WTC11 (cell line): ENCODE results near the gene LYAR. TPM values are rescaled to one million over a fixed set of nuclear protein-coding genes. Genes with fewer than 3 reads are reported as not detected.

Experiments used
- ATAC-seq: fragments of 200-7000 bp; cut with Tn5 transposase; 2 replicates; pipeline ENCODE4 v1.10.0; 2021; ENCODE audit warnings: mild to moderate bottlenecking, moderate library complexity
- CTCF ChIA-PET: fragments of 300-600 bp; sonication (Branson Sonifier 250); formaldehyde crosslinking; loops from one replicate; lab custom pipeline; 2021; ENCODE audit warnings: antibody characterized with exemption; lab: Charles Lee
- POLR2A ChIA-PET: fragments of 350-600 bp; sonication (Branson Sonifier 250); formaldehyde crosslinking; loops from one replicate; lab custom pipeline; 2021; ENCODE audit warnings: antibody characterized with exemption; lab: Charles Lee
- DNase-seq: peaks from one replicate; pipeline ENCODE4 v3.0.0; 2021; ENCODE audit warnings: low spot score
- H3K27ac Mint-ChIP-seq: 2 replicates; pipeline ENCODE4 v1.8.0; 2021; ENCODE audit warnings: mixed read lengths
- H3K27me3 Mint-ChIP-seq: 2 replicates; pipeline ENCODE4 v1.8.0; 2021; ENCODE audit warnings: low read depth, mild to moderate bottlenecking, moderate library complexity, mixed read lengths
- H3K36me3 Mint-ChIP-seq: 2 replicates; pipeline ENCODE4 v1.8.0; 2021; ENCODE audit warnings: mixed read lengths
- H3K4me1 Mint-ChIP-seq: 2 replicates; pipeline ENCODE4 v1.8.0; 2022; ENCODE audit warnings: mixed read lengths
- H3K4me3 Mint-ChIP-seq: 2 replicates; pipeline ENCODE4 v1.8.0; 2021; ENCODE audit warnings: mild to moderate bottlenecking, moderate library complexity, mixed read lengths
- H3K9me3 Mint-ChIP-seq: 2 replicates; pipeline ENCODE4 v1.8.0; 2021; ENCODE audit warnings: mixed read lengths
- ATF1 ChIP-seq: sonication (generic); formaldehyde crosslinking; IDR thresholded peaks from 2 replicates; pipeline ENCODE4 v1.8.1; 2023; ENCODE audit warnings: mild to moderate bottlenecking, moderate library complexity, missing genetic modification reagents
- EMX1 ChIP-seq: fragments of 250-450 bp; sonication (Bioruptor Pico); IDR thresholded peaks from 2 replicates; pipeline ENCODE4 v1.8.0; 2021; ENCODE audit warnings: mild to moderate bottlenecking
- ESRRA ChIP-seq: sonication (generic); formaldehyde crosslinking; IDR thresholded peaks from 2 replicates; pipeline ENCODE4 v1.8.1; 2022; ENCODE audit warnings: mild to moderate bottlenecking, missing genetic modification reagents, borderline replicate concordance
- ETV6 ChIP-seq: sonication (generic); formaldehyde crosslinking; IDR thresholded peaks from 2 replicates; pipeline ENCODE4 v1.8.1; 2022; ENCODE audit warnings: mild to moderate bottlenecking, missing genetic modification reagents
- FOXP1 ChIP-seq: sonication (generic); formaldehyde crosslinking; IDR thresholded peaks from 2 replicates; pipeline ENCODE4 v1.8.0; 2022; ENCODE audit warnings: missing genetic modification reagents, mild to moderate bottlenecking, moderate library complexity, borderline replicate concordance
- GABPB1 ChIP-seq: sonication (generic); formaldehyde crosslinking; IDR thresholded peaks from 2 replicates; pipeline ENCODE4 v1.8.1; 2023; ENCODE audit warnings: mild to moderate bottlenecking, missing genetic modification reagents
- GTF2I ChIP-seq: fragments of 250-450 bp; sonication (Bioruptor Pico); conservative IDR thresholded peaks from 2 replicates; pipeline ENCODE4 v1.4.0; 2021; ENCODE audit warnings: mild to moderate bottlenecking
- IRF2 ChIP-seq: sonication (generic); formaldehyde crosslinking; IDR thresholded peaks from 2 replicates; pipeline ENCODE4 v1.8.0; 2022; ENCODE audit warnings: low read depth, missing genetic modification reagents, borderline replicate concordance
- NFATC4 ChIP-seq: fragments of 250-450 bp; sonication (Bioruptor Pico); IDR thresholded peaks from 2 replicates; pipeline ENCODE4 v1.9.0; 2021; ENCODE audit warnings: mild to moderate bottlenecking
- NFYB ChIP-seq: sonication (generic); formaldehyde crosslinking; conservative IDR thresholded peaks from 2 replicates; pipeline ENCODE4 v1.8.0; 2022; ENCODE audit warnings: low read depth, missing genetic modification reagents
- RELA ChIP-seq: sonication (generic); formaldehyde crosslinking; IDR thresholded peaks from 2 replicates; pipeline ENCODE4 v1.8.1; 2022; ENCODE audit warnings: missing genetic modification reagents, mild to moderate bottlenecking, borderline replicate concordance
- RORB ChIP-seq: fragments of 250-450 bp; sonication (Bioruptor Pico); IDR thresholded peaks from 2 replicates; pipeline ENCODE4 v1.9.0; 2021; ENCODE audit warnings: mild to moderate bottlenecking
- TEAD1 ChIP-seq: sonication (generic); formaldehyde crosslinking; IDR thresholded peaks from 2 replicates; pipeline ENCODE4 v1.8.0; 2022; ENCODE audit warnings: mild to moderate bottlenecking, missing genetic modification reagents
- total RNA-seq: library from RNA; stranded (reverse); gene quantifications from 3 replicates; pipeline ENCODE4 v1.2.3, GENCODE V29; 2021
- TF ChIP-seq, protein P1 (sequence below): sonication (generic); formaldehyde crosslinking; IDR thresholded peaks from 2 replicates; pipeline ENCODE4 v1.8.1; 2023; ENCODE audit warnings: mild to moderate bottlenecking, missing genetic modification reagents, moderate library complexity
- TF ChIP-seq, protein P2 (sequence below): fragments of 250-450 bp; sonication (Bioruptor Pico); IDR thresholded peaks from 2 replicates; pipeline ENCODE4 v1.9.0; 2021; ENCODE audit warnings: mild to moderate bottlenecking
- TF ChIP-seq, protein P3 (sequence below): fragments of 250-450 bp; sonication (Bioruptor Pico); IDR thresholded peaks from 2 replicates; pipeline ENCODE4 v1.9.0; 2021; ENCODE audit warnings: moderate library complexity, mild to moderate bottlenecking, inconsistent platforms, borderline replicate concordance
- TF ChIP-seq, protein P4 (sequence below): sonication (generic); formaldehyde crosslinking; IDR thresholded peaks from 2 replicates; pipeline ENCODE4 v1.8.1; 2022; ENCODE audit warnings: missing genetic modification reagents, borderline replicate concordance
- TF ChIP-seq, protein P5 (sequence below): sonication (generic); formaldehyde crosslinking; IDR thresholded peaks from 2 replicates; pipeline ENCODE4 v1.8.1; 2023; ENCODE audit warnings: mild to moderate bottlenecking, missing genetic modification reagents, moderate library complexity
- TF ChIP-seq, protein P6 (sequence below): fragments of 250-450 bp; sonication (Bioruptor Pico); IDR thresholded peaks from 2 replicates; pipeline ENCODE4 v1.9.0; 2021; ENCODE audit warnings: mild to moderate bottlenecking, borderline replicate concordance
- TF ChIP-seq, protein P7 (sequence below): sonication (generic); formaldehyde crosslinking; IDR thresholded peaks from 2 replicates; pipeline ENCODE4 v1.8.1; 2022; ENCODE audit warnings: mild to moderate bottlenecking, moderate library complexity, missing genetic modification reagents

LYAR gene
- total RNA-seq, 1 experiment from 2014 or later, result 36.8 TPM

DNA sequence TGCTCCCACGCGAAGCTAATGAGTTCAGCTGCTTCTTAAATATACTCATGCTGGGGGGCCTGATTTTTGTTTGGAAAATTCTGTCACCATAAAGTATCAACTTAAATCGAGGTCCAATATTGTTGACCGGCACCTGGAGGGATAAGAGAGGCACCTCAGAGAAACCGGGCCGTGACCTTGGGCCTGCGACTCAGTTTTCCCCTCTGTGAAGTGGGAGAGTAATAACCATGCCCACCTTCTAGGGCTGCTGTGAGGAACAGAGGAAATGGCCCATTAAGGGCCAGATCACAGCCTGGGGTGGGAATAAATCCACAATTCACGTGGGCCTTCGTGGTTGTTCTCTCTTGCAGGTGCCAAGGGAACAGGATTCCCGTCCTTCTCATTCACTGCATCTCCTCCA lies 39.5 kb upstream of the LYAR start (continued):
- TF ChIP-seq RELA (CRISPR knock-in tag) (no peak), RORB (CRISPR knock-in tag) (no peak), ESRRA (CRISPR knock-in tag) (no peak), ETV6 (CRISPR knock-in tag) (no peak)
- TF ChIP-seq, protein P1, sequence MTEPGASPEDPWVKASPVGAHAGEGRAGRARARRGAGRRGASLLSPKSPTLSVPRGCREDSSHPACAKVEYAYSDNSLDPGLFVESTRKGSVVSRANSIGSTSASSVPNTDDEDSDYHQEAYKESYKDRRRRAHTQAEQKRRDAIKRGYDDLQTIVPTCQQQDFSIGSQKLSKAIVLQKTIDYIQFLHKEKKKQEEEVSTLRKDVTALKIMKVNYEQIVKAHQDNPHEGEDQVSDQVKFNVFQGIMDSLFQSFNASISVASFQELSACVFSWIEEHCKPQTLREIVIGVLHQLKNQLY (CRISPR knock-in tag), result no peak
- TF ChIP-seq, protein P2, sequence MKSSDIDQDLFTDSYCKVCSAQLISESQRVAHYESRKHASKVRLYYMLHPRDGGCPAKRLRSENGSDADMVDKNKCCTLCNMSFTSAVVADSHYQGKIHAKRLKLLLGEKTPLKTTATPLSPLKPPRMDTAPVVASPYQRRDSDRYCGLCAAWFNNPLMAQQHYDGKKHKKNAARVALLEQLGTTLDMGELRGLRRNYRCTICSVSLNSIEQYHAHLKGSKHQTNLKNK (CRISPR knock-in tag), result no peak

DNA sequence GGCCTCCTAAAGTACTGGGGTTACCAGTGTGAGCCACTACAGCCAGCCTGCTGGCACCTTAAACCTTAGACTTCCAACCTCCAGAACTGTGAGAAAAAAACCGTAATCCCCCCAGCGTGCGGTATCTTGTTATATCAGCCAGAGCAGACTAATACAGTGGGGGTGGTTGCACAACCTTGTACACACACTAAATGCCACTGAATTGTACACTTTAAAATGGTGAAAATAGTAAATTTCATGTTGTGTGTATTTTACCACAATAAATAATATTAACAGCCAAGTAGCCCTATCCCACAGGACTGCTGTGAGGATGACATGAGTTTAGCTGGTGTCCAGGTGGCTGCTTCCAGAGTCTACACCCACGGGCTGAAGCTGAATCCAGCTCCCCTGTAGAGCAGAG lies 38.9 kb upstream of the LYAR start:
- Mint-ChIP-seq H3K36me3 (peaks cover 2% of the 10 kb centered on the region; the same call in 1 of the 2 replicates), H3K27me3 (no peaks in the 10 kb centered on the region; the same call in 1 of the 2 replicates), H3K4me3 (no peak overlapping the region), H3K27ac (no peak overlapping the region)
- DNase-seq, result no peak
- ATAC-seq, result no peak
- TF ChIP-seq ATF1 (CRISPR knock-in tag), result no peak
- no peak for TF ChIP-seq GTF2I (CRISPR knock-in tag)
- no peak for TF ChIP-seq NFYB (CRISPR knock-in tag)
- TF ChIP-seq, protein P3, sequence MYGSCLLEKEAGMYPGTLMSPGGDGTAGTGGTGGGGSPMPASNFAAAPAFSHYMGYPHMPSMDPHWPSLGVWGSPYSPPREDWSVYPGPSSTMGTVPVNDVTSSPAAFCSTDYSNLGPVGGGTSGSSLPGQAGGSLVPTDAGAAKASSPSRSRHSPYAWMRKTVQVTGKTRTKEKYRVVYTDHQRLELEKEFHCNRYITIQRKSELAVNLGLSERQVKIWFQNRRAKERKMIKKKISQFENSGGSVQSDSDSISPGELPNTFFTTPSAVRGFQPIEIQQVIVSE (CRISPR knock-in tag), result no peak
- no peak for TF ChIP-seq FOXP1
- TF ChIP-seq NFATC4 (CRISPR knock-in tag), result no peak
- TF ChIP-seq, protein P2 (CRISPR knock-in tag), result no peak
- TF ChIP-seq EMX1 (CRISPR knock-in tag), result no peak
- TF ChIP-seq TEAD1 (CRISPR knock-in tag), result no peak
- no peak for TF ChIP-seq ETV6 (CRISPR knock-in tag)
- TF ChIP-seq, protein P4, sequence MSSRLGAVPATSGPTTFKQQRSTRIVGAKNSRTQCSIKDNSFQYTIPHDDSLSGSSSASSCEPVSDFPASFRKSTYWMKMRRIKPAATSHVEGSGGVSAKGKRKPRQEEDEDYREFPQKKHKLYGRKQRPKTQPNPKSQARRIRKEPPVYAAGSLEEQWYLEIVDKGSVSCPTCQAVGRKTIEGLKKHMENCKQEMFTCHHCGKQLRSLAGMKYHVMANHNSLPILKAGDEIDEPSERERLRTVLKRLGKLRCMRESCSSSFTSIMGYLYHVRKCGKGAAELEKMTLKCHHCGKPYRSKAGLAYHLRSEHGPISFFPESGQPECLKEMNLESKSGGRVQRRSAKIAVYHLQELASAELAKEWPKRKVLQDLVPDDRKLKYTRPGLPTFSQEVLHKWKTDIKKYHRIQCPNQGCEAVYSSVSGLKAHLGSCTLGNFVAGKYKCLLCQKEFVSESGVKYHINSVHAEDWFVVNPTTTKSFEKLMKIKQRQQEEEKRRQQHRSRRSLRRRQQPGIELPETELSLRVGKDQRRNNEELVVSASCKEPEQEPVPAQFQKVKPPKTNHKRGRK (CRISPR knock-in tag), result no peak
- TF ChIP-seq, protein P5, sequence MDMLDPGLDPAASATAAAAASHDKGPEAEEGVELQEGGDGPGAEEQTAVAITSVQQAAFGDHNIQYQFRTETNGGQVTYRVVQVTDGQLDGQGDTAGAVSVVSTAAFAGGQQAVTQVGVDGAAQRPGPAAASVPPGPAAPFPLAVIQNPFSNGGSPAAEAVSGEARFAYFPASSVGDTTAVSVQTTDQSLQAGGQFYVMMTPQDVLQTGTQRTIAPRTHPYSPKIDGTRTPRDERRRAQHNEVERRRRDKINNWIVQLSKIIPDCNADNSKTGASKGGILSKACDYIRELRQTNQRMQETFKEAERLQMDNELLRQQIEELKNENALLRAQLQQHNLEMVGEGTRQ, result no peak
- TF ChIP-seq, protein P6, sequence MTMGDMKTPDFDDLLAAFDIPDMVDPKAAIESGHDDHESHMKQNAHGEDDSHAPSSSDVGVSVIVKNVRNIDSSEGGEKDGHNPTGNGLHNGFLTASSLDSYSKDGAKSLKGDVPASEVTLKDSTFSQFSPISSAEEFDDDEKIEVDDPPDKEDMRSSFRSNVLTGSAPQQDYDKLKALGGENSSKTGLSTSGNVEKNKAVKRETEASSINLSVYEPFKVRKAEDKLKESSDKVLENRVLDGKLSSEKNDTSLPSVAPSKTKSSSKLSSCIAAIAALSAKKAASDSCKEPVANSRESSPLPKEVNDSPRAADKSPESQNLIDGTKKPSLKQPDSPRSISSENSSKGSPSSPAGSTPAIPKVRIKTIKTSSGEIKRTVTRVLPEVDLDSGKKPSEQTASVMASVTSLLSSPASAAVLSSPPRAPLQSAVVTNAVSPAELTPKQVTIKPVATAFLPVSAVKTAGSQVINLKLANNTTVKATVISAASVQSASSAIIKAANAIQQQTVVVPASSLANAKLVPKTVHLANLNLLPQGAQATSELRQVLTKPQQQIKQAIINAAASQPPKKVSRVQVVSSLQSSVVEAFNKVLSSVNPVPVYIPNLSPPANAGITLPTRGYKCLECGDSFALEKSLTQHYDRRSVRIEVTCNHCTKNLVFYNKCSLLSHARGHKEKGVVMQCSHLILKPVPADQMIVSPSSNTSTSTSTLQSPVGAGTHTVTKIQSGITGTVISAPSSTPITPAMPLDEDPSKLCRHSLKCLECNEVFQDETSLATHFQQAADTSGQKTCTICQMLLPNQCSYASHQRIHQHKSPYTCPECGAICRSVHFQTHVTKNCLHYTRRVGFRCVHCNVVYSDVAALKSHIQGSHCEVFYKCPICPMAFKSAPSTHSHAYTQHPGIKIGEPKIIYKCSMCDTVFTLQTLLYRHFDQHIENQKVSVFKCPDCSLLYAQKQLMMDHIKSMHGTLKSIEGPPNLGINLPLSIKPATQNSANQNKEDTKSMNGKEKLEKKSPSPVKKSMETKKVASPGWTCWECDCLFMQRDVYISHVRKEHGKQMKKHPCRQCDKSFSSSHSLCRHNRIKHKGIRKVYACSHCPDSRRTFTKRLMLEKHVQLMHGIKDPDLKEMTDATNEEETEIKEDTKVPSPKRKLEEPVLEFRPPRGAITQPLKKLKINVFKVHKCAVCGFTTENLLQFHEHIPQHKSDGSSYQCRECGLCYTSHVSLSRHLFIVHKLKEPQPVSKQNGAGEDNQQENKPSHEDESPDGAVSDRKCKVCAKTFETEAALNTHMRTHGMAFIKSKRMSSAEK (CRISPR knock-in tag), result no peak
- no peak for TF ChIP-seq IRF2 (CRISPR knock-in tag)
- TF ChIP-seq GABPB1 (CRISPR knock-in tag), result no peak
- TF ChIP-seq, protein P7, sequence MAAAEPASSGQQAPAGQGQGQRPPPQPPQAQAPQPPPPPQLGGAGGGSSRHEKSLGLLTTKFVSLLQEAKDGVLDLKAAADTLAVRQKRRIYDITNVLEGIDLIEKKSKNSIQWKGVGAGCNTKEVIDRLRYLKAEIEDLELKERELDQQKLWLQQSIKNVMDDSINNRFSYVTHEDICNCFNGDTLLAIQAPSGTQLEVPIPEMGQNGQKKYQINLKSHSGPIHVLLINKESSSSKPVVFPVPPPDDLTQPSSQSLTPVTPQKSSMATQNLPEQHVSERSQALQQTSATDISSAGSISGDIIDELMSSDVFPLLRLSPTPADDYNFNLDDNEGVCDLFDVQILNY, result no peak
- TF ChIP-seq, all 79 proteins: peak for 0
- POLR2A ChIA-PET, result no interaction called here
- peaks cover 5% of the 10 kb centered on the region for H3K9me3 Mint-ChIP-seq
- CTCF ChIA-PET, result interaction anchor here (1.9 kb wide), 1 partner anchor 13 kb away, joined by 14 read pairs; no protein-coding TSS in a partner anchor
- peaks cover 9% of the 10 kb centered on the region for H3K4me1 Mint-ChIP-seq
